22Rv1 (cell line): ENCODE measurements around the gene C1orf87.

Experiments used
- ZFX ChIP-seq: fragments of 450-650 bp; IDR thresholded peaks from 2 replicates; pipeline ENCODE4 v1.6.1; 2017; ENCODE audit warnings: antibody characterized with exemption, borderline replicate concordance
- TF ChIP-seq, protein P1 (sequence below): fragments of 450-650 bp; IDR thresholded peaks from 2 replicates; pipeline ENCODE4 v1.5.1; 2017; ENCODE audit warnings: mild to moderate bottlenecking

DNA sequence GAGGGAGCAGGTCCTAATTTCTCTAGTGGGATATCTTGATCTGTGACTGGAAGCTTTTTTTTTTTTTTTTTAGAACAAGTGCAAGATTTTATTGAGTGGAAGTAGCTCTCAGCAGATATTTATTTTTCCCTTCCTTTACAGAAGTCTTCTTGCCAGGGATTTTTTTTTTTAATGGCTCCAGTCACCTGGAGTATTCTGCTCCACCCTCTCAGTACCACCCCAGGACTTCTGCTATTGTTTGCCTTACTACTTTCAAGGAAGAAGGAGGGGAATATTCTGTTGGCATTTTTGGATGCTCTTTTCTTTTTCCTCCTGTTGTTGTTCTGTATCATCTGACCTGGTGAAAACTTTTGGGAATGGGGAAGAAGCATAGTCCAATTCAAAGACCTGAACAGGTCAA, 123.9 kb downstream of the C1orf87 start:
- TF ChIP-seq, protein P1, sequence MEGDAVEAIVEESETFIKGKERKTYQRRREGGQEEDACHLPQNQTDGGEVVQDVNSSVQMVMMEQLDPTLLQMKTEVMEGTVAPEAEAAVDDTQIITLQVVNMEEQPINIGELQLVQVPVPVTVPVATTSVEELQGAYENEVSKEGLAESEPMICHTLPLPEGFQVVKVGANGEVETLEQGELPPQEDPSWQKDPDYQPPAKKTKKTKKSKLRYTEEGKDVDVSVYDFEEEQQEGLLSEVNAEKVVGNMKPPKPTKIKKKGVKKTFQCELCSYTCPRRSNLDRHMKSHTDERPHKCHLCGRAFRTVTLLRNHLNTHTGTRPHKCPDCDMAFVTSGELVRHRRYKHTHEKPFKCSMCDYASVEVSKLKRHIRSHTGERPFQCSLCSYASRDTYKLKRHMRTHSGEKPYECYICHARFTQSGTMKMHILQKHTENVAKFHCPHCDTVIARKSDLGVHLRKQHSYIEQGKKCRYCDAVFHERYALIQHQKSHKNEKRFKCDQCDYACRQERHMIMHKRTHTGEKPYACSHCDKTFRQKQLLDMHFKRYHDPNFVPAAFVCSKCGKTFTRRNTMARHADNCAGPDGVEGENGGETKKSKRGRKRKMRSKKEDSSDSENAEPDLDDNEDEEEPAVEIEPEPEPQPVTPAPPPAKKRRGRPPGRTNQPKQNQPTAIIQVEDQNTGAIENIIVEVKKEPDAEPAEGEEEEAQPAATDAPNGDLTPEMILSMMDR = no peak
- TF ChIP-seq ZFX = no peak
